Mesenchymal stem cell (in vitro differentiated cells and primary cell): ENCODE data around the gene CHD3. TPM values are rescaled to one million over a fixed set of nuclear protein-coding genes. Genes with fewer than 3 reads are reported as not detected.

ENCODE experiments used
- DNase-seq: peaks from one replicate; pipeline ENCODE4 v3.0.0-alpha.2; 2013
- H2AFZ ChIP-seq: one replicate; pipeline ENCODE4 v1.6.1; 2013; ENCODE audit warnings: low read depth, mild to moderate bottlenecking, control low read depth, inconsistent platforms, low read length, moderate library complexity
- H2AK5ac ChIP-seq: 2 replicates; pipeline ENCODE4 v1.6.1; 2013; ENCODE audit warnings: low read length, moderate library complexity, mild to moderate bottlenecking, inconsistent platforms; ENCODE audit not compliant: severe bottlenecking
- H2BK120ac ChIP-seq: one replicate; pipeline ENCODE4 v1.6.1; 2013; ENCODE audit warnings: low read depth, mild to moderate bottlenecking, inconsistent platforms, low read length, moderate library complexity
- H2BK12ac ChIP-seq, 2 experiments: one replicate each; pipeline ENCODE4 v1.6.1; 2013; ENCODE audit warnings: inconsistent platforms in 2 of 2, low read length in 2 of 2, mild to moderate bottlenecking in 2 of 2, moderate library complexity in 2 of 2, control low read depth in 1 of 2
- H2BK15ac ChIP-seq: one replicate; pipeline ENCODE4 v1.6.1; 2013; ENCODE audit warnings: mild to moderate bottlenecking, low read depth, inconsistent platforms; ENCODE audit not compliant: poor library complexity, severe bottlenecking
- H2BK5ac ChIP-seq: 2 replicates; pipeline ENCODE4 v1.6.1; 2013; ENCODE audit warnings: low read depth, mild to moderate bottlenecking, low read length, control low read depth, inconsistent platforms; ENCODE audit not compliant: poor library complexity, severe bottlenecking
- H3K14ac ChIP-seq, 2 experiments: one replicate each; pipeline ENCODE4 v1.6.1; 2013; ENCODE audit warnings: inconsistent platforms in 2 of 2, low read length in 2 of 2, control low read depth in 1 of 2, mild to moderate bottlenecking in 1 of 2, moderate library complexity in 1 of 2
- H3K18ac ChIP-seq, 2 experiments: one replicate each; pipeline ENCODE4 v1.6.1; 2013; ENCODE audit warnings: inconsistent platforms in 2 of 2, low read length in 2 of 2, control low read depth in 1 of 2, low read depth in 1 of 2, mild to moderate bottlenecking in 1 of 2
- H3K23ac ChIP-seq, 2 experiments: one replicate each; pipeline ENCODE4 v1.6.1; 2013; ENCODE audit warnings: inconsistent platforms in 2 of 2, low read length in 2 of 2, mild to moderate bottlenecking in 2 of 2, moderate library complexity in 2 of 2, control low read depth in 1 of 2
- H3K27ac ChIP-seq: 2 replicates; pipeline ENCODE4 v1.5.1; 2013; ENCODE audit warnings: mild to moderate bottlenecking, moderate library complexity, low read length, control low read depth, inconsistent platforms; ENCODE audit not compliant: poor library complexity, severe bottlenecking
- H3K27me3 ChIP-seq, 2 experiments: 2 replicates each; pipeline versions ENCODE4 v1.6.1 to v1.7.0; 2013; ENCODE audit warnings: low read length in 2 of 2, mild to moderate bottlenecking in 2 of 2, moderate library complexity in 2 of 2, control low read depth in 1 of 2, inconsistent platforms in 1 of 2; ENCODE audit not compliant: control insufficient read depth in 1 of 2, insufficient read depth in 1 of 2
- H3K36me3 ChIP-seq, 2 experiments: 2 replicates each; pipeline versions ENCODE4 v1.6.1 to v1.7.0; 2013; ENCODE audit warnings: low read length in 2 of 2, control low read depth in 1 of 2, inconsistent platforms in 1 of 2, low read depth in 1 of 2, mild to moderate bottlenecking in 1 of 2; ENCODE audit not compliant: insufficient read depth in 2 of 2, control insufficient read depth in 1 of 2
- H3K4ac ChIP-seq, 2 experiments: one replicate each; pipeline ENCODE4 v1.6.1; 2013; ENCODE audit warnings: inconsistent platforms in 2 of 2, low read length in 2 of 2, mild to moderate bottlenecking in 2 of 2, moderate library complexity in 2 of 2, control low read depth in 1 of 2, low read depth in 1 of 2
- H3K4me1 ChIP-seq: 2 replicates; pipeline ENCODE4 v1.6.1; 2013; ENCODE audit warnings: low read depth, low read length, control low read depth; ENCODE audit not compliant: control insufficient read depth, insufficient read depth
- H3K4me2 ChIP-seq: 2 replicates; pipeline ENCODE4 v1.6.1; 2013; ENCODE audit warnings: low read length, mild to moderate bottlenecking, inconsistent platforms; ENCODE audit not compliant: poor library complexity, severe bottlenecking
- H3K4me3 ChIP-seq, 2 experiments: 2 replicates each; pipeline versions ENCODE4 v1.5.1 to v1.7.0; 2013; ENCODE audit warnings: low read length in 2 of 2, mild to moderate bottlenecking in 2 of 2, control low read depth in 1 of 2, low read depth in 1 of 2; ENCODE audit not compliant: insufficient read depth in 1 of 2
- H3K79me1 ChIP-seq: replicated peaks from 2 replicates; pipeline ENCODE4 v1.6.1; 2013; ENCODE audit warnings: mild to moderate bottlenecking, control low read depth, low read length, inconsistent platforms; ENCODE audit not compliant: poor library complexity, severe bottlenecking
- H3K9ac ChIP-seq: 2 replicates; pipeline ENCODE4 v1.7.0; 2013; ENCODE audit warnings: mild to moderate bottlenecking, low read length, moderate library complexity
- H3K9me3 ChIP-seq: 2 replicates; pipeline ENCODE4 v1.7.0; 2013; ENCODE audit warnings: mild to moderate bottlenecking, low read length; ENCODE audit not compliant: control insufficient read depth
- H4K8ac ChIP-seq: one replicate; pipeline ENCODE4 v1.6.1; 2013; ENCODE audit warnings: inconsistent platforms, mild to moderate bottlenecking, low read length, moderate library complexity
- H4K91ac ChIP-seq: one replicate; pipeline ENCODE4 v1.6.1; 2013; ENCODE audit warnings: mild to moderate bottlenecking, low read length, inconsistent platforms
- WGBS: methylation state at CpG from one replicate; pipeline ENCODE4 v1.1.7; 2013; ENCODE audit warnings: mixed read lengths; 5-methylcytosine and 5-hydroxymethylcytosine counted together
- small RNA-seq: library from polyadenylated mRNA; stranded (forward); fragments of <200 nt; extraction: miRNeasy Mini kit (QIAGEN cat#:217004); gene quantifications from one replicate; pipeline ENCODE3, GENCODE V24; 2013; ENCODE audit warnings: low read depth

CHD3 gene

GRCh38 chr17:7959503-7960253, 71.1 kb downstream of the CHD3 start:
- Histone ChIP-seq H3K14ac (no peak overlapping the region), H3K4me1 (no peaks in the 10 kb centered on the region), H2AK5ac (no peak overlapping the region), H3K9me3 (no peaks in the 10 kb centered on the region), H3K4ac (no peak overlapping the region), H2BK5ac (no peak overlapping the region), H3K9ac (no peak overlapping the region), H3K4me2 (no peak overlapping the region), H3K27me3 (peaks cover 8 to 13% of the 10 kb centered on the region in 2 experiments), H3K27ac (no peak overlapping the region), H2AFZ (no peak overlapping the region), H3K79me1 (no peaks in the 10 kb centered on the region), H3K36me3 (no peaks in the 10 kb centered on the region), H2BK120ac (no peak overlapping the region), H2BK15ac (no peak overlapping the region), H3K4me3 (no peak overlapping the region), H4K8ac (no peak overlapping the region), H3K23ac (no peak overlapping the region), H4K91ac (no peak overlapping the region), H2BK12ac (no peak overlapping the region), H3K18ac (no peak overlapping the region)
- WGBS, result 84% methylated on average over 6 of the region's 9 CpGs
- peak; percentile 32 for DNase-seq

DNA sequence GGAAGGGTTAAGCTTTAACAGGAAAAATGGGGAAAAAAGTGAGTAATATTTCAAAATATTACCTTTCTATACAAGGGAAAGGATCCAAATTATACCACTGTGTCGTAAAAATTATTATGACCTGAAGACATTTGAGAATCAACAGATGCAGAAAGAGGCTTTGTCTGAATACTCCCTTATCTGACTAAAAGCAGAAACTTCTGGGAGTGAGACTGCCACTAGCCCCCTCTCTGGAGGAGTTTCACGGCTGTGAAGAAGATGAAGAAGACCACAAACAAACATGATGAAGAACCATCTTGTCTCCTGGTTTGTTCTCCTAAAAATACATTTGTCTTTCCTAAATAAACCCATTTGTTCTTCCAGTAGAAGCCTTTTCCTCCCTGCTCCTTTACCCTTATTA, 72.8 kb downstream of the CHD3 start:
- no peak overlapping the region for H3K14ac ChIP-seq
- H2BK5ac ChIP-seq, result no peak overlapping the region
- no peaks in the 10 kb centered on the region for H3K36me3 ChIP-seq
- H3K79me1 ChIP-seq, result no peaks in the 10 kb centered on the region
- H4K8ac ChIP-seq, result no peak overlapping the region
- no peak overlapping the region for H3K4me3 ChIP-seq
- no peak overlapping the region for H3K4me2 ChIP-seq
- no peaks in the 10 kb centered on the region for H3K4me1 ChIP-seq
- no peak overlapping the region for H2BK15ac ChIP-seq
- H3K9me3 ChIP-seq, result no peaks in the 10 kb centered on the region
- no peak overlapping the region for H4K91ac ChIP-seq
- H3K27me3 ChIP-seq, result peaks cover 8 to 13% of the 10 kb centered on the region in 2 experiments
- 77% methylated on average over 2 of the region's 2 CpGs for WGBS
- H2AK5ac ChIP-seq, result no peak overlapping the region
- H3K4ac ChIP-seq, result no peak overlapping the region
- no peak overlapping the region for H3K18ac ChIP-seq
- H2AFZ ChIP-seq, result no peak overlapping the region
- DNase-seq, result no peak
- no peak overlapping the region for H2BK12ac ChIP-seq
- H2BK120ac ChIP-seq, result no peak overlapping the region
- no peak overlapping the region for H3K27ac ChIP-seq
- no peak overlapping the region for H3K23ac ChIP-seq
- no peak overlapping the region for H3K9ac ChIP-seq

Small RNA genes lying within 50 kb of the gene (small RNA-seq; reads per million reads assigned to genes)
- gene SCARNA21, result not detected
